ENCODE data around the gene LRIT1. TPM values are rescaled to one million over a fixed set of nuclear protein-coding genes. Genes with fewer than 3 reads are reported as not detected.

LRIT1 gene
- total and polyA plus RNA-seq, 2 of the 8 experiments (the other 6 are each of a cell fraction or from before 2014, with no cell fraction given): 0.03 TPM; not detected in 1

DNA sequence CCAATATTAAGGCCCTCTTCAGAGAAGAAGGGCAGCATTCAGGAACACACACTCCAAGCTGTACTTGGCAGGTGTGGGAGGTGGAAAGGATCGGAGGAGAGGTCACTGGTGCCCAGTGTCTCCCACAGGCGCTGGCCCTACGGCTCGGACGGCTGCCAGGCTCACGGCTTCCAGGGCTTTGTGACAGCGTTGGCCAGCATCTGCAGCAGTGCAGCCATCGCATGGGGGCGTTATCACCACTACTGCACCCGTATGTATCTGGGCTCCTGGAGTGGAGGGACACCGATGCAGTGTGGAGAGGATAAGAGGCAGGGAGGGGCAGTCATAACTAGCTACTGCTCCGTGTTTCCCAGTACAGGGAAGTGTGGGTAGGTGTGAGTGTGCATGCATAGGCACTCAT lies 7.4 kb upstream of the LRIT1 start:
- Histone ChIP-seq H3K18ac (ENCODE audit: extremely low read depth, low read length) (no peak overlapping the region), H3K79me2 (ENCODE audit: control insufficient read depth in 1 of 2, insufficient read depth in 2 of 2, low read length in 2 of 2) (no peaks in the 10 kb centered on the region), H3K23me2 (ENCODE audit: low read depth, low read length) (no peaks in the 10 kb centered on the region), H2BK12ac (ENCODE audit: low read depth, low read length) (no peak overlapping the region), H3K9me3 (ENCODE audit: insufficient read depth in 2 of 2, low read depth in 1 of 2, low read length in 1 of 2) (no peaks in the 10 kb centered on the region), H3K4me2 (ENCODE audit: insufficient read depth in 1 of 2, low read depth in 2 of 2, low read length in 2 of 2) (no peak overlapping the region), H4K8ac (ENCODE audit: extremely low read depth, insufficient read depth, low read length) (no peak overlapping the region), H4K20me1 (replicated peaks in 1 of 2; ENCODE audit: control insufficient read depth in 1 of 2, insufficient read depth in 2 of 2, low read length in 2 of 2) (no peaks in the 10 kb centered on the region), H3K14ac (ENCODE audit: insufficient read length) (no peak overlapping the region), H2BK15ac (ENCODE audit: low read length) (no peak overlapping the region), H2AK5ac (ENCODE audit: low read depth, low read length) (no peak overlapping the region), H2BK5ac (ENCODE audit: low read depth, low read length) (no peak overlapping the region), H3K79me1 (ENCODE audit: low read depth, low read length) (no peaks in the 10 kb centered on the region), H3K56ac (replicated peaks; ENCODE audit: insufficient read length, low read depth, low read length) (no peak overlapping the region), H4K5ac (ENCODE audit: insufficient read length, low read depth, low read length) (no peak overlapping the region), H3K4ac (replicated peaks; ENCODE audit: insufficient read length, low read depth, low read length) (no peak overlapping the region), H3K27ac (ENCODE audit: low read depth, low read length) (no peak overlapping the region), H4K91ac (replicated peaks; ENCODE audit: insufficient read length, low read length) (no peak overlapping the region), H2BK120ac (replicated peaks; ENCODE audit: low read depth, low read length) (no peak overlapping the region), H3K4me1 (replicated peaks in 1 of 4; ENCODE audit: control insufficient read depth in 3 of 4, insufficient read depth in 4 of 4, low read length in 3 of 4) (no peaks in the 10 kb centered on the region), H3K36me3 (ENCODE audit: control insufficient read depth in 2 of 4, insufficient read depth in 4 of 4, low read length in 3 of 4) (no peaks in the 10 kb centered on the region), H2BK20ac (ENCODE audit: low read length) (no peak overlapping the region), H3K9ac (replicated peaks in 1 of 4; ENCODE audit: extremely low read depth in 1 of 4, low read depth in 3 of 4, low read length in 3 of 4) (no peak overlapping the region), H3K23ac (ENCODE audit: insufficient read length) (no peak overlapping the region), H3K27me3 (replicated peaks in 1 of 4; ENCODE audit: control insufficient read depth in 3 of 4, extremely low read depth in 1 of 4, insufficient read depth in 3 of 4, low read length in 3 of 4) (no peaks in the 10 kb centered on the region), H2AFZ (ENCODE audit: low read length) (no peak overlapping the region; the same call in 1 of the 2 replicates), H3K4me3 (ENCODE audit: extremely low read depth in 1 of 4, insufficient read depth in 2 of 4, low read depth in 3 of 4, low read length in 4 of 4) (no peak overlapping the region)
- DNase-seq (ENCODE audit: low read depth in 1 of 2, low spot score in 2 of 2) (no peak), FAIRE-seq (no peak)
- ChIA-PET CTCF (ENCODE audit: partially characterized antibody) (interaction anchor here (0.8 to 11.2 kb wide), 8 partner anchors 7 to 289 kb away, joined by 4 to 102 read pairs (median 7); no protein-coding TSS in a partner anchor), POLR2A (ENCODE audit: partially characterized antibody) (no interaction called here)
- WGBS, 2 experiments (ENCODE audit: extremely low coverage in 1 of 2, insufficient coverage in 1 of 2, insufficient read length in 1 of 2, insufficient replicate concordance in 2 of 2, low coverage in 1 of 2, low lambda C conversion rate in 2 of 2, missing lambda C conversion rate in 1 of 2): 93% methylated on average over 12 of the region's 12 CpGs; no CpG with 5 or more reads in 1 of the 2 experiments
